GM21390 (cell line): ENCODE data around the gene CAMK1D.

Source experiments
- ATAC-seq: cut with Tn5 transposase; IDR thresholded peaks from one replicate; pipeline ENCODE4 v1.9.1; 2021; ENCODE audit not compliant: unreplicated experiment

CAMK1D gene

DNA sequence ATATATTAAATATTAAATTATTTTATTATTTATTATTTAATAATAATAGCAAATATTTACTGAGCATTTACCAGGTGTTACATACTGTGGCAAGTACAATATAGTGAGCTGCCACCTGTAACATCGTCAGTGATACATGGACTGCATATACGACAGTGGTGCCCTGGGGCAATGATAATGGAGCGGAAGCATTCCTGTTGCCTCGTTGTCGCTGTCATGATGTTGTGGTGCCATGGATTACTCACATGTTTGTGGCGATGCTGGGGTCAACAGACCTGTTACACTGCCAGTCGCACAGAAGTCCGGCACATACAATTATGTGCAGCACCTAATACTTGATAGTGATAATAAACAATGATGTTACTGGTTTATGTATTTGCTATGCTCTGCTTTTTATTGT is 20.6 kb downstream of the CAMK1D start:
- ATAC-seq, result no peak

DNA sequence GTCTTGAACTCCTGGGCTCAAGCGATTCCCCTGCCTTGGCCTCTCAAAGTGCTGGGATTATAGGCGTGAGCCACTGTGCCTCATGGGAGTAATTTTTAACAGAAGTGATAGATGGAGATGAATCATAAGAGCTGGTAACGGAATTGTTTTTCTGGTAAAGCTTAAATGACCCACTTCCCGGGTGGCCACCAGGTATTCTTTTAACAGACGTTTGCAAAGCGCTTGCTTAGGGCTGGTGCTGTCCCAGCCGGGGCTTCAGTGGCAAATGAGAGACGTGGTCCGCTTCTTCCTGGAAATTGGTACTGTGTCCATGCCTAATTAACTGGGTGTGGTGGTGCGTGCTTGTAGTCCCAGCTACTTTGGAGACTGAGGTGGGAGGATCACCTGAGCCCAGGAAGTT is 23.5 kb downstream of the CAMK1D start:
- no peak for ATAC-seq

DNA sequence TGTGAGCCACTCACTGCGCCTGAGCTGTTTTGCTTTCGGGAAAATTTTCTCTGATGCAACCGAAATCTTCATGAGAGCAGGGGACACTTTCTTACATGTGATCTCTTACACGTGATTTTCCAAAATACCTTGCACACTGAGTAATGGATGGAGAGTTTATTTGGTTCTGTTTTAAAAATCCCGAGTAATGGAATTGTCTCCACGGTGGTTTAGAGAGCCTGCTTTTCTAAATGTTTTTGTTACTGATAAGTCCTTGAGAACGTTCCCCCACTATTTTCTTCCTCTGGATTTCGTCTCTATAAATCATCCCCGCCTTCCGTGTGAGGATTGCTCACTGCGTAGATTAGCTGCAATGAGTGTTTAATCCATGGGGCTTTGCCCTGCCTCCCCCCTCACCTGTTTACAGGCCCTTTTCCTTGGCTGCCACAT is 25.7 kb downstream of the CAMK1D start:
- ATAC-seq, result no peak

DNA sequence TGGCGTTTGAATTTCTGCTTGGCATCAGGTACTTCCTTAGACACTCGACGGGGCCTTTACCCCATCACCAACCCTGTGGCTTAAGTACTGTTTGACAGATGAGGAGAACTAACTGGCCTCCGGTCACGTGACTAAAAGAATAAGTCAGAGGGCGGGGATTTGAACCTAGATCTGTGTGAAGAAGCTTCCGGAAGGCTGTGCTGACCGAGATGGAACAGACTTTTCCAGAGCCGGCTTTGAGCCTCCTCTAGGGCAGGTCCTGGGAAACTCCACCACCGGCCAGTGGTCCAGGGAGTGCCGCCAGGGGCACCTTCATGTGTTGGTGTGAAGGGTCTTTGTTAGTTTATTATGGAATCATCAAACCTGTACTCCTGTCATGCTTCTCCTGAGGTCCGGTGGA is 26.9 kb downstream of the CAMK1D start:
- no peak for ATAC-seq

DNA sequence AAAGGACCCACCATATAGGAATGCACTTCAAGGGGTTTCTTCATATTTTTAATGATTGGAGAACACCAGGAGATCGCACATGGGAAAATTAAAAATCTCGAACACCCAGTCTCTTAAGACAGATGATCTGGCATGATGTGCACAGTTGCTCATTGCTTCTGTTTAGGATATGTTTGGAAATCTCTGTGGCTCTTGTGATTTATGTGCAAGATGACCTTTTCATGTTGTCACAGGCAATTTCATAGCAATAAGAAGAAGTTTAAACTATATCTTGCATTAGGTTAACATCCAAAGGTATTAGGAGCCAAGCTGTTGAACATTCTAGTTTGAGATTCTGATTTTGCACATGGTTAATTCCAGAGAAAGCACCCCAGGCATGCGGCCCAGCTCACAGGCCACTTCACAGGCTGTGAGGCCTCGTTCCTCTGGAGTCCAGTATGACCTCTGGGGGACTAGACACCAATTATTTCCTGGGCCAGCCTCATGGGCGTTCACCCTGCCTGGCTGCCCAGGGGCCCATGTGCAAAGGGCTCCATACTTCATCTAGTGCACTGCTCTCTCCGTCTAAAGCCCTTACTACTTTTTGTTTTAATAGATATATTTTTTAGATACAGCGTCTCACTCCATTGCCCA is 28.4 kb downstream of the CAMK1D start:
- no peak for ATAC-seq

DNA sequence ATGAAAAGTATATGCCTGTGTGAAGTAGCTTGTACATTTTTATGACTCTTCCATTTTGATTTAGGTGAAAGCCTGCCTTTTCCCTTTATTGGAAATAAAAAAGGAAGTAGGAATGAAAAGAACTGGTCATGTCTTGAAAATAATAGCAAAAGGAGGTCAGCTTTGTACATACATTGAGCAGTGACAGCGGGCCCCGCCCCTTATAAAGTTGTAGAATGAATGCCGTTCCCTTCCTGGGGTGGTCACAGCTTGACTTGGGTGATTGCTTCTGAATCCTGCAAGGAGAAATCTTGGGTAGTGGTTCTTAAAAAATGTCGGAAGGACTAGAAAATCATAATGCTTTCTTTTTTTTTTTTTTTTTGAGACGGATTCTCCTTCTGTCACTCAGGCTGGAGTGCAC is 31.7 kb downstream of the CAMK1D start:
- no peak for ATAC-seq

DNA sequence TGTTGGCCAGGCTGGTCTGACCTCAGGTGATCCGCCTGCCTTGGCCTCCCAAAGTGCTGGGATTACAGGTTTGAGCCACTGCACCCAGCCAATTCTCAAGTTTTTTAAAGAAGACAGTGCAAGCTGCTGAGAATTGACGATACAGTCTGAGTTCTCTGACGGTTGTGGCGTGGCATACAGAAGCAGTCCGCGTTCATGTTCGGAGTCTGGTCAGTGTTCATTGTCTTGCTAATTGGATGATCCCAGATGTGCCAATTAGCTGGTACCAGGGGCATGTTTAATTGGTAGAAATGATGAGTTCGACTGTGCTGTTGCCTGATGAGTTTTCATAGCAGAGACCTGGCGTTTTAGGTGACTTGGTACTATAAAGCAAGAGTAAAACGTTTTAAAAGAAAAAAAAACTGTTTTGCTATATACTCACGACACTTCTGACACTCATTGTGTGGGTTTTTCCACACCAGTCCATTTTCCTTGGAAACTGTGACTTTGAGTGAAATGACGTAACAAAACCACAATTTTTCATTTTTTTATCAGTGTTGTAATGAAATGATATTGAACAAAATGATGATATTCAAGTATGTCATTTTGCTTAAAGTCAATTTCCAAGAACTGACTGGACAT is 32.3 kb downstream of the CAMK1D start:
- no peak for ATAC-seq

DNA sequence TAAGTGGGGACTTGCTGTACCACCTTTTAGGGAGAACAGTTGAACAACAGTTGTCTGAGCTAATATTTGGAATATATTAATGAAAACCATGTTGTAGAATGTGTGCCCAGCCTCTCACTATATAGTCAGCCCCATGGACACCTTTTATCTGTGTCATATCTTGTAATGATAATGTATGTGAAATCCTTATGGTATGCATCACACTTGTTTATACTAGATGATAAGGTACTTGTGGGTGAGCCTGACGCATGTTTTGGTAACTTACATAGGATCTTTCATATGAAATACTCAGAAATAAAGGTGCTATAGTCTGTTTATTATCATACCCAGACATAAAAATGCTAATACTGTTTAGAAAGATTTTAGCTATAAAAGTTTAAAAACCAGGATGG is 32.8 kb downstream of the CAMK1D start:
- ATAC-seq, result no peak

DNA sequence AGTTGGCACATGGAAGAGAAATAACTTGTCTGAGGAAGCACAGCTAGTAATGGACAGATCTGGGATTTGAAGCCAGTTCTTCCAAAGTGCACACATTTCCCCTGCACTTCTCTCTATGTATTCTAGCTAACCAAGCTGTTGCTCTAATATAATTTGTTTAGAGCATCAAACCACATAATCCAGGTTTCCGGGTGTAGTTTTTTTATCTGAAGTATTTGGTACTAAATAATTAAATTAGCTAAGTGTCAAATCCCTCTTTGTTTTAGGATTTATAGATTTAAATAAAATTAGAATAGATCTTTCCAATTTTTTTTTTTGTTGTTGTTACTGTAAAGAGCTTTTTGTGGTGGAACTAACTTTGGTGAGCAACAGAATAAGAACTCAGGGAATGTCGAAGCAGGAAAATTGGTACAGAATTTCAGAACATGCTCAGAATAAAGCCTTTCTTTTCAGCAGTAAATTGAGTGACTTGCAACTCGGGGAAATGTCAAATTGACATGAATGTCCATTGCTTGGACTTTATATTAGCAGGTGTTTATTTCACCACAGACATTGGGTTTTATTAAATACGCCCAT is 33.7 kb downstream of the CAMK1D start:
- ATAC-seq, result no peak

DNA sequence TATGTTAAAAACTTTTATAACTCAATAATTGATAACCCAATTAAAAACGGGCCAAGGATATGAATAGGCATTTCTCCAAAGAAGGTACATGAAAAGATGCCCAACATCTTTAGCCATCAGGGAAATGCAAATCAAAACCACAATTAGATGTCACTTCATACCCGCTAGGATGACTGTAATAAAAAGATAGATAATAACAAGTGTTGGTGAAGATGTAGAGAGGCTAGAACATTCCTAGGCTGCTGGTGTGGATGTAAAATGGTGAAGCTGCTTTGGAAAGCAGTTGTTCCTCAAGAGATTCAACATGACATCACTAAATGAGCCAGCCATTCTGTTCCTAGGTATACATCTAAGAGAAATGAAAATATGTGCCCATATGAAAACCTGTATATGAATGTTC is 35.6 kb downstream of the CAMK1D start:
- ATAC-seq, result no peak

DNA sequence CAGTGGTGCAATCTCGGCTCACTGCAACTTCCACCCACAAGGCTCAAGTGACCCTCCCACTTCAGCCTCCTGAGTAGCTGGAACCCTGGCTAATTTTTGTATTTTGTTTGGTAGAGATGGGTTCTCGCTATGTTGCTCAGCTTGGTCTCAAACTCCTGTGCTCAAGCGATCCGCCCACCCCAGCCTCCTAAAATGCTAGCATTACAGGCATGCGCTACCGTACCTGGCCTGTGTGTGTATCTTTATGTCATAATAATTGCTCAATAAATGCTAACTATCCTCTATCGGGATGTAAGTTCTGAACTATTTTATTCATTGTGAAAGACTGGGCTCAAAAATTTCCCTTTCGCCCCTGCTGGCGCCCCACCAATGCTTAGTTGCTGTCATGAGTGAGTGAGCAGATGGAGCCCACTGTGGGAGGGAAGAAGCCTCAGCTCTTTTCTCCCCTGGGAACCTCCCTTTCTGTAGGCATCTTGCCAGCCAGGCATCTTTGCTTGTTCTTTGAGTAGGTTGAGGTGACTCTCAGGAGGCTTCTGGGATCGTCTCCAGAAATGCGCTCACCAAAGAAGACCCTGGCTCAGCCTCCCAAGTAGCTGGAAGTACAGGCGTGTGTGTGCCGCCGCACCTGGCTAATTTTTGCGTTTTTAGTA is 38.3 kb downstream of the CAMK1D start:
- ATAC-seq, result no peak

DNA sequence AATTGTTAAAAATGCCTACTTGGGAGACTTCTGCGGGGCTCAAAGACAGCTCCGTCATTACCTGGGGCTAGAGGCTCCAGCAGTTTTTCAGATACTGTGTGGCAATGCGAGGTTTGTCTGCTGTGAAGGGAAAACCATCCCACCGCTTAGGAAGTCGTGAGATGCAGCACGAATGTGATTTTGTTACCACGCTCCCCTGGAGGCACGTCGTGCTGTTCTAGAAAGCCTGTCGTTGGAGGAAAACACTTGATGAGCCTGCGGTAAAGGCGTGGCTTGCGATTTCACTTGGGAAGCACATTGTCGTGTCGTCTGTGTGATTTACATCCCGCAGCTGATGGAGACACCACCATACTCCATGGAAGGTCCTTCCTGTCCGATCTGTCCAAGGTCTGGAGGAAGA is 39.3 kb downstream of the CAMK1D start:
- ATAC-seq, result no peak

DNA sequence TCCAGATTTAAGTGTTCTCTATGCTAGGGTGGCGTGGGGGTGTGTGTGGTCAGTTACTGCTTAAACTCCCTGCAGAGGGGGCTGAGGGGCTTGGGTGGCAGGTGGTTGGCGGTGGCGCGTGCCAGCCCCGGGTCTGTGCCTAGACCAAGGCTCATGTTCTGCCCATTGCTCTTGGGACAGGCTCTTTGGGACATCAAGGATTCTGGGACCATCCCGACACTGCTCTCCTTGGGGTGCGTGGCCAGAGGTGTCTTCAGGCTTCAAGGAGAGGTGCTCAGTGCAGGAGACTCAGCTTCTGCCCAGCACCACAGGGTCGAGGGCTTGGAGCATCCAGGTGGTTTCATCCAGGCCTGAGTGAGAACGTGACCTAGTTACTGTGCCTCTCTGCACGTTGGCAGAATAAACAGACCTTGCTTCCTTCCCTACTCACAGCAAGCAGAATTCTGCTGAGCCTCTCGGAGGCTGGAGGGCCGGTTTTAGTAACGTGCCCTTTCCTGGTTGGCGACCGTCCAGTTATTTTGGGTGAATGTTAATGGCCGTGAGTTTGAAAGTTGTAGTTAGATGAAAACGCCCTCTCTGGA is 39.9 kb downstream of the CAMK1D start:
- ATAC-seq, result no peak

DNA sequence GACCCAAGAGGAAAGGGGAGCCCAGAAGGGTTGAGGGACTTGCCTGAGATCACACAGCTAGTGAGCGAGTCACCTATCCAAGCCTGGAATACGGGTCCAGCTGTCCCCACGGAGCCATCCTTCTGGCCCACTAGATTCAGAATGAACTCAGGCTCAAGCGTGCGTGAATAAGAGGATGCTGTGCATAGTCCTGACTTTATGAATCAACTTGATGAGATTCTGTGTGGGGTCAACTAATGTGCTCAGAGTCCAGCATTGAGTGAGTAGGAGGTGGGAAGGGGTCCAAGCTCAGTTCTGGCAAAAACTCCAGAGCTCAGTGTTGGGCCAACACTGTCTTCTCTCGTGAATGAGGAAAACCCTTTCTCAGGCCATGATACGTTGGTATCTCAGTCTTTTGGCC is 41.4 kb downstream of the CAMK1D start:
- no peak for ATAC-seq

DNA sequence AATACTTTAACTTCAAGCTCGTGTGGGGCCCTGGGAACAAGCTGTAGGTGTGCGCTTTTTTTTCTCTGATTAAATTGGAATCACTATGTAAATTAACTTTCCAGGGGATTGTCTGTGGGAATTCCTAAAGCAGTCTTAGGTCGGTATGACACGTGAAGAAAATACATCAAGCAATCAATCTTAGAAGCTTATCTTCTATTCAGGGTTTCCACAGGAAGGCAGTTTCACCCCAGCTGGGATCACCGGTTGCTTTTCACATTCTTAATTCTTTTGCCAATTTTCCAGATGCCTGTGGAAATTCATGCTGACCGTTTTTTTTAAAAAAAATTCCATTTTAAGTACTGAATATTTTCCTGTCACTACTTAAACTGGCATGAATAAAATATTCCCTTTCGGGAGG is 41.9 kb downstream of the CAMK1D start:
- ATAC-seq, result no peak

DNA sequence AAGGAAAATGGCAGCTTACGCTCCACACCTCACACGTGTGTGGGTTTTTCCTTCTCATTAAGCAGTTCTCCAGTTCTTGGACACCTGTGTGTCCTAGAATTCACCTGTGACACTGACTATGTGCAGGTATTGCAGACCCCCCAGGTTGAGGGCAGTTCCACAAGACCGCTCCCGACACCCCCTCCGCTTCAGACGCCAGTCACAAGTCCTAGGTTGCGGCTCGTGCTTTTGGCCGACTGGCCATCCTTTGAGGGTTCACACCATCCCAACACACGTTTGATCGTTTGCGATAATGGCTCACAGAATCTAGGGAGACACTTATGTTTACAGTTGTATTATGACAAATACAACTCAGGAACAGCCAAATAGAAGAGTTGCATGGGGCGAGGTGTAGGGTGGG is 44.5 kb downstream of the CAMK1D start:
- no peak for ATAC-seq

DNA sequence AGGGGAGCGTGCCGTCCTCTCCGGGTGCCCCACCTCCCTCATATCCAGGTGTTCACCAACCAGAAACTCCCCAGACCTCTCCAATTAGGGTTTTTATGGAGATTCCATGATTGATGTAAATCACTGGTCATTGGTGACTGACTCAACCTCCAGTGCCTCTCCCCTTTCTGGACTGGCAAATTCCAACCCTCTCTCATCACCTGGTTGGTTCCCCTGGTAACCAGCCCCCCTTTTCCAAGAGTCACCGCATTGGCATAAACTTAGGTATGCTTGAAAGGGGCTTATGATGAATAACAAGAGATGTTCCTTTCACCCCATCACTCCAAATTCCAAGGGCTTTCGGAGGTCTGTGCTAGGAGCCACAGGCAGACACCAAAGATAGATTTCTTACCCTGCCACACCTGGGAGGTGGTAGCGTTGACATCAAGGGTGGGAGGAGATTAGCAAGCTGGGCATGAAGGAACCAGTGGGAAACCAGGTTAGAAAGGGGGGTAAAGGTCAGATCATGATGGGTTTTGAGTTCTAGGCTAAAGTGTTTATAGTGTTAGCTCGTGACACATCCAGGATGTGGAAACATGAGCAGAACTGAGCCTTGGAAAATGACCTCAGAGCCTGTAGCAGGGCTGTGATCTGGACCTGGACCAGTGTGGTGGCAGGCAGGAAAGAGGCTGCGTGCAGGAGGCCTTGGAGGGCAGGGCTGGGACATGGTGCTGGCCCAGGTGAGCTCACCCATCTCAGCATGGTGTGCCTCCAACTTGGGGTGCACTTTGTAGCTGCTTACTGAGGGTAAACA is 45.1 kb downstream of the CAMK1D start:
- no peak for ATAC-seq

DNA sequence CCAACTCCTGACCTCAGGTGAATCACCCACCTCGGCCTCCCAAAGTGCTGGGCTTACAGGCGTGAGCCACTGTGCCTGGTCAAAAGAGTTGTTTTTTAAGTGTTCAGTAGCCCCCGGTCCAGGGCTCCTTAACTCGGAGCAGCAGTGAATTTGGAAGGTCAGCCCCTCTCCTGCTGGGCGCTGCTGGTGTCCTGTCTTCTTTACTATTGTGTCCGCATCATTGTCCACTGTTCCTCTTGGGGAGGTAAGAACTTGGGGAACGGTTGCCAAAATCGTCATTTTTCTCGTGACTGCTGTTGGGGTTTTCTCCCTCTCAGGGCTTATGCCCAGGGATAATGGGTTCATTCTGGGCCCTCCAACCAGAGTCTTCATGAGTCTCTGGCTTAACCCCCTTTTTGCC is 46.7 kb downstream of the CAMK1D start:
- no peak for ATAC-seq

DNA sequence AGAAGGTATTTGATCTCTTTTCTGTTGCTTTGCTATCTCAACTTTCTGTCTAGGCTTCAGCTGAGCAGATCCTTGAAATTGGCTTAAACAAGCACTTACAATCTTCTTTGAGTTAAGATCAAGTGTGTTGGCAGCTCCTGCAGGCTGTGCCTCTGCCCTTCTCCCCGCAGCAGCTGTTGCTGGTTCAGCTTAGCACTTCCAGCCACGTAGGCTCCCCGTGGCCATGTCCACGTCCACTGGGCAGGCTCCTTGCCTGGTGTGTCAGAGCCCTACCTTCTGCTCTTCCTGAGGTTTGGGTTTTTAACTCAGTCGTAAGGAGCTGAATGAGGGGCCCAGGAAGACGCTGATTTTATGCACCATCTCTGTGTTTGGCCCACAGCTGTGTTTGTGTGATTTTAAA is 47.2 kb downstream of the CAMK1D start:
- no peak for ATAC-seq

DNA sequence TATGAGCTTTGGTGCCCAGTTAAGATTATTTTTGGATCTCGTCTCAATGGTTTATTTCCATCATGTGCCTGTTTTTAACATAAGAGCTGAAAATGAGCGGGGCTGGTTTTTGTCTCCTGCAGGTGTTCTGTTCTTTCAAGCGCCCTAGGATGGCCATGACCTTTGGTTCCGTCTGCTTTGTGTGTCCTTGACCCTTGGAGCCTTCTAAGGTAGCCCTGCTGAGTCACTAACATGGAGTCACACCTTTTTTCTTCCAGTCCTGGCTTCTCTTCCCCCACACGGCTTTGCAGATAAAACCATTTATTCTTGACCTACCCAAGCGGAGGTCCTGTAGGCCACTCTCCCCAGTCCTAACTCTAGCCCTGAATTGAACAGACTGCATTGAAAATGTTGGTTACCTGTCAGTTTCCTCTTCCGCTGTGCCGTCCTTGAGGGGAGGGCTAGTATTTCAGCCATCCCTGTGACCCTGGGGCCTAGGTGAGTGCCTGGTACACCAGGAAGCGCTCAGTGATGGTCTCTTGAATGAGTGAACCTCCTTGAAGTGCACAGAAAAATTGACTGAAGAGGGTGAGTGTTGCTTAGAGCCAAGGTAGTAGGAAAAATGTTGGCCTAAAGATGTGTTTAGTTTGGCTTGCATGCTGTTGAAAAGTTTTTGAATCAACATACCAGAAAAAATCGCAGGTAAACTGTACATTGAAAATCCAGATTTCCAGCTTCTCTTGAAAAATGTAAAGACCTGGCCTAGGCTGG is 48.0 kb downstream of the CAMK1D start:
- no peak for ATAC-seq
